ENCODE measurements around the gene ATOH8.
"Not testable (repeated sequence)": the region's sequence is repeated elsewhere in the genome, so short reads cannot be mapped to it uniquely, and the experiment has no call there.

ATOH8 gene

GRCh38 chr2:85827879-85828569 lies 74.2 kb downstream of the ATOH8 start:
- TF ChIP-seq SUZ12 (IDR thresholded peaks at IDR 0.05; ENCODE audit: extremely low read depth, insufficient read depth, insufficient read length), result no peak
- TF ChIP-seq YY1 (IDR thresholded peaks at IDR 0.05; ENCODE audit: insufficient read depth, insufficient read length), result no peak
- TF ChIP-seq ZNF274 (IDR thresholded peaks at IDR 0.05; ENCODE audit: low read depth, low read length), result no peak
- H3K36me3 ChIP-seq (ENCODE audit: insufficient read depth, insufficient read length, low read length), result no peaks in the 10 kb centered on the region
- DNase-seq (ENCODE audit: low read depth, low spot score), result no peak
- H3K4me3 ChIP-seq (ENCODE audit: insufficient read length, low read depth), result no peak overlapping the region
- H3K4me1 ChIP-seq (ENCODE audit: insufficient read depth, insufficient read length), result no peaks in the 10 kb centered on the region
- H3K27me3 ChIP-seq (ENCODE audit: insufficient read depth, insufficient read length), result no peaks in the 10 kb centered on the region
- H3K9ac ChIP-seq (ENCODE audit: insufficient read length, low read depth), result no peak overlapping the region
- no peaks in the 10 kb centered on the region for H3K9me3 ChIP-seq (ENCODE audit: insufficient read depth, low read length)

GRCh38 chr2:85828725-85829124 lies 74.9 kb downstream of the ATOH8 start:
- Histone ChIP-seq H3K4me1 (ENCODE audit: insufficient read depth, insufficient read length) (no peaks in the 10 kb centered on the region), H3K9me3 (ENCODE audit: insufficient read depth, low read length) (no peaks in the 10 kb centered on the region), H3K9ac (ENCODE audit: insufficient read length, low read depth) (no peak overlapping the region), H3K27me3 (ENCODE audit: insufficient read depth, insufficient read length) (no peaks in the 10 kb centered on the region), H3K36me3 (ENCODE audit: insufficient read depth, insufficient read length, low read length) (no peaks in the 10 kb centered on the region), H3K4me3 (ENCODE audit: insufficient read length, low read depth) (no peak overlapping the region)
- TF ChIP-seq ZNF274 (IDR thresholded peaks at IDR 0.05; ENCODE audit: low read depth, low read length), result no peak
- no peak for TF ChIP-seq SUZ12 (IDR thresholded peaks at IDR 0.05; ENCODE audit: extremely low read depth, insufficient read depth, insufficient read length)
- TF ChIP-seq YY1 (IDR thresholded peaks at IDR 0.05; ENCODE audit: insufficient read depth, insufficient read length), result no peak
- DNase-seq (ENCODE audit: low read depth, low spot score), result no peak

- not testable (repeated sequence) for H3K9me3 ChIP-seq (ENCODE audit: insufficient read depth, low read length); H3K36me3 ChIP-seq (ENCODE audit: insufficient read depth, insufficient read length, low read length)
Observed at GRCh38 chr2:85829394-85829793, 75.6 kb downstream of the ATOH8 start.

GRCh38 chr2:85830645-85831044 lies 76.9 kb downstream of the ATOH8 start:
- TF ChIP-seq ZNF274 (IDR thresholded peaks at IDR 0.05; ENCODE audit: low read depth, low read length) (no peak), YY1 (IDR thresholded peaks at IDR 0.05; ENCODE audit: insufficient read depth, insufficient read length) (no peak)
- DNase-seq (ENCODE audit: low read depth, low spot score), result no peak
- Histone ChIP-seq H3K36me3 (ENCODE audit: insufficient read depth, insufficient read length, low read length) (no peaks in the 10 kb centered on the region), H3K9ac (ENCODE audit: insufficient read length, low read depth) (no peak overlapping the region), H3K4me3 (ENCODE audit: insufficient read length, low read depth) (no peak overlapping the region), H3K27me3 (ENCODE audit: insufficient read depth, insufficient read length) (no peaks in the 10 kb centered on the region), H3K4me1 (ENCODE audit: insufficient read depth, insufficient read length) (no peaks in the 10 kb centered on the region), H3K9me3 (ENCODE audit: insufficient read depth, low read length) (no peaks in the 10 kb centered on the region)

More at GRCh38 chr2:85829394-85829793, 75.6 kb downstream of the ATOH8 start:
- not testable (repeated sequence) for H3K4me1 ChIP-seq (ENCODE audit: insufficient read depth, insufficient read length); H3K4me3 ChIP-seq (ENCODE audit: insufficient read length, low read depth); DNase-seq (ENCODE audit: low read depth, low spot score); H3K9ac ChIP-seq (ENCODE audit: insufficient read length, low read depth); H3K27me3 ChIP-seq (ENCODE audit: insufficient read depth, insufficient read length)

GRCh38 chr2:85831735-85832134 lies 77.9 kb downstream of the ATOH8 start:
- Histone ChIP-seq H3K4me1 (ENCODE audit: insufficient read depth, insufficient read length) (no peaks in the 10 kb centered on the region), H3K9ac (ENCODE audit: insufficient read length, low read depth) (no peak overlapping the region), H3K4me3 (ENCODE audit: insufficient read length, low read depth) (no peak overlapping the region), H3K9me3 (ENCODE audit: insufficient read depth, low read length) (no peaks in the 10 kb centered on the region), H3K27me3 (ENCODE audit: insufficient read depth, insufficient read length) (no peaks in the 10 kb centered on the region), H3K36me3 (ENCODE audit: insufficient read depth, insufficient read length, low read length) (no peaks in the 10 kb centered on the region)
- no peak for TF ChIP-seq ZNF274 (IDR thresholded peaks at IDR 0.05; ENCODE audit: low read depth, low read length)
- DNase-seq (ENCODE audit: low read depth, low spot score), result no peak

- no peaks in the 10 kb centered on the region for H3K27me3 ChIP-seq (ENCODE audit: insufficient read depth, insufficient read length)
- no peak for DNase-seq (ENCODE audit: low read depth, low spot score)
- no peaks in the 10 kb centered on the region for H3K9me3 ChIP-seq (ENCODE audit: insufficient read depth, low read length)
- no peaks in the 10 kb centered on the region for H3K36me3 ChIP-seq (ENCODE audit: insufficient read depth, insufficient read length, low read length)
- H3K9ac ChIP-seq (ENCODE audit: insufficient read length, low read depth), result no peak overlapping the region
- H3K4me1 ChIP-seq (ENCODE audit: insufficient read depth, insufficient read length), result no peaks in the 10 kb centered on the region
- H3K4me3 ChIP-seq (ENCODE audit: insufficient read length, low read depth), result no peak overlapping the region
- TF ChIP-seq YY1 (IDR thresholded peaks at IDR 0.05; ENCODE audit: insufficient read depth, insufficient read length) (no peak), SUZ12 (IDR thresholded peaks at IDR 0.05; ENCODE audit: extremely low read depth, insufficient read depth, insufficient read length) (no peak), ZNF274 (IDR thresholded peaks at IDR 0.05; ENCODE audit: low read depth, low read length) (no peak)
Observed at GRCh38 chr2:85834466-85834865, 80.7 kb downstream of the ATOH8 start.

Data from NT2/D1 (cell line).